ENCODE measurements around the gene CFHR1. TPM values are rescaled to one million over a fixed set of nuclear protein-coding genes. Genes with fewer than 3 reads are reported as not detected.

CFHR1 gene
- polyA plus RNA-seq, 3 donors, result 0.21 to 0.42 (median 0.22) TPM

DNA sequence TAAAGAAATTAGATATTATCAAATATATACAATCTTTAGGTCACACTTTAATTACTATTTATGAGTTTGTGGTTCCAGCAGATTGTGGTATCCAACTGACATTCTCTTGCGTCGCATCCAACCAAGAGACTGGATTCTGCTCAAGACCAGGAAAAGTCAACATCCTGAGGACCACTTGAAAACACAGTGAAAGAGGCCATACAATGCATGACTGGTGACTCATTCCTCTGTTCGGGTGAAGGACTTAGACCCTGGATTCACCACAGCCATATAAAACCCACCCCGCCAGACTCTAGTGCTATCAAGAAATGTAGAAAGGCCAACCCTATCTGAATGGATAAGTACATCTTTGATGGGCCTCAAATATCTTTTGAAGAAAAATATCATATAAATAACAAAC, 53.9 kb downstream of the CFHR1 start:
- DNase-seq (ENCODE audit: low read depth in 3 of 3, low spot score in 2 of 3), result no peak

DNA sequence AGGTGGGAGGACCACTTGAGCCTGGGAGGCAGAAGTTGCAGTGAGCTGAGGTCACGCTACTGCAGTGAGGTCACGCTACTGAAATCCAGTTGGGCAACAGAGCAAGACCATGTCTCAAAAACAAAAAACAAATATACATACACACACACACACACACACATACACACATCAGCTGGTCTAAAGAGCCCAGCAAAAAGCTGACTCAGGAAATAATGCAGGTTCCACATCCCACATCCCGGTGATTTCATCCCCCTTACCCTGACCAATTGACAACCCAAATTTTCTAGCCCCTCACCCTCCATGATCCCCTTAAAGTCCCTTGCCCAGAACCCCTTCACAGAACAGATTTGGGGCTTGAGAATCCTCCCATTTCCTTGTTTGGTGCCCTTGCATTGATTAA, 56.4 kb downstream of the CFHR1 start:
- DNase-seq (ENCODE audit: low read depth in 3 of 3, low spot score in 2 of 3), result no peak

- DNase-seq (ENCODE audit: low read depth in 3 of 3, low spot score in 2 of 3), result no peak
Measured at GRCh38 chr1:196877964-196878363, 58.4 kb downstream of the CFHR1 start.

Other genes starting within 250 kb of the CFHR1 start
- 10 to 100 TPM in 2 of 3 donors, 1 to 10 TPM in 1; 8.4 to 10.5 (median 10.0) TPM for gene KCNT2, start 211.3 kb upstream of the CFHR1 start, polyA plus RNA-seq (ENCODE audit: insufficient read length in 3 of 3)
- gene CFH, start 167.7 kb upstream of the CFHR1 start, polyA plus RNA-seq (ENCODE audit: insufficient read length in 3 of 3), result 10 to 100 TPM; 26.2 to 43.7 (median 32.9) TPM
- gene CFHR3, start 44.9 kb upstream of the CFHR1 start, polyA plus RNA-seq (ENCODE audit: insufficient read length in 3 of 3), result under 1 TPM; 0.17 to 0.28 (median 0.22) TPM
- not detected for gene CFHR4, start 68.3 kb downstream of the CFHR1 start, polyA plus RNA-seq (ENCODE audit: insufficient read length in 3 of 3)
- gene CFHR2, start 124.0 kb downstream of the CFHR1 start, polyA plus RNA-seq (ENCODE audit: insufficient read length in 3 of 3), result not detected
- not detected for gene CFHR5, start 157.8 kb downstream of the CFHR1 start, polyA plus RNA-seq (ENCODE audit: insufficient read length in 3 of 3)
- not detected for gene F13B, start 247.5 kb downstream of the CFHR1 start, polyA plus RNA-seq (ENCODE audit: insufficient read length in 3 of 3)

Data from right renal cortex interstitium (tissue), 3 donors.